Activated CD4-positive, alpha-beta T cell treated with anti-CD3 and anti-CD28 coated beads for 4 hours (primary cell): Measurements from ENCODE around the gene CHD2.
"Not testable (repeated sequence)": the region's sequence is repeated elsewhere in the genome, so short reads cannot be mapped to it uniquely, and the experiment has no call there.

ENCODE experiments used
- DNase-seq, 2 donors: peaks; one replicate each; pipeline ENCODE4 v3.0.0-alpha.2; 2020

The CHD2 gene

GRCh38 chr15:92899948-92900730, at the start of gene CHD2:
TSS of gene CHD2 (plus strand) at chr15:92900324. CDS start at chr15:92901238, 914 bp downstream.
- peak; percentile 53 to 64 for DNase-seq

- DNase-seq, result no peak
Observed at GRCh38 chr15:92853222-92853621, 46.9 kb upstream of the CHD2 start.

- no peak for DNase-seq
Observed at GRCh38 chr15:92861742-92862141, 38.4 kb upstream of the CHD2 start.

GRCh38 chr15:92864127-92864814, 35.9 kb upstream of the CHD2 start:
- DNase-seq, result no peak

- no peak for DNase-seq
Observed at GRCh38 chr15:92869263-92869940, 30.7 kb upstream of the CHD2 start.

GRCh38 chr15:92870010-92870591, 30.0 kb upstream of the CHD2 start:
- no peak for DNase-seq

- DNase-seq, result not testable (repeated sequence)
Observed at GRCh38 chr15:92872967-92873366, 27.2 kb upstream of the CHD2 start.

GRCh38 chr15:92877000-92877399, 23.1 kb upstream of the CHD2 start:
- DNase-seq, result no peak

- DNase-seq, result no peak
Observed at GRCh38 chr15:92877416-92877815, 22.7 kb upstream of the CHD2 start.

GRCh38 chr15:92878593-92879053, 21.5 kb upstream of the CHD2 start:
- no peak for DNase-seq

GRCh38 chr15:92879949-92880725, 20.0 kb upstream of the CHD2 start:
- no peak for DNase-seq

GRCh38 chr15:92880796-92881195, 19.3 kb upstream of the CHD2 start:
- DNase-seq, result no peak

GRCh38 chr15:92881211-92881754, 18.8 kb upstream of the CHD2 start:
- no peak for DNase-seq

GRCh38 chr15:92881802-92882696, 18.1 kb upstream of the CHD2 start:
- peak; percentile 97 for DNase-seq

GRCh38 chr15:92882697-92883162, 17.4 kb upstream of the CHD2 start:
- DNase-seq, result no peak

- peak in 1 of 2 donors; percentile 28 for DNase-seq
Observed at GRCh38 chr15:92883163-92883875, 16.8 kb upstream of the CHD2 start.

GRCh38 chr15:92883876-92884435, 16.2 kb upstream of the CHD2 start:
- no peak for DNase-seq

- no peak for DNase-seq
Observed at GRCh38 chr15:92884436-92885223, 15.5 kb upstream of the CHD2 start.
